ENCODE data around the gene EIF2AK2. TPM values are rescaled to one million over a fixed set of nuclear protein-coding genes. Genes with fewer than 3 reads are reported as not detected.

The EIF2AK2 gene
- total RNA-seq, 1 donor from 2014 or later: 17.5 TPM

GRCh38 chr2:37171624-37171950 is 14.8 kb upstream of the EIF2AK2 start:
- DNase-seq (ENCODE audit: low read depth in 2 of 2): no peak

- DNase-seq (ENCODE audit: low read depth in 2 of 2): peak; percentile 64 to 67
Observed at GRCh38 chr2:37168217-37168981, 11.6 kb upstream of the EIF2AK2 start.

- no peak for DNase-seq (ENCODE audit: low read depth in 2 of 2)
Observed at GRCh38 chr2:37167636-37168180, 10.9 kb upstream of the EIF2AK2 start.

DNA sequence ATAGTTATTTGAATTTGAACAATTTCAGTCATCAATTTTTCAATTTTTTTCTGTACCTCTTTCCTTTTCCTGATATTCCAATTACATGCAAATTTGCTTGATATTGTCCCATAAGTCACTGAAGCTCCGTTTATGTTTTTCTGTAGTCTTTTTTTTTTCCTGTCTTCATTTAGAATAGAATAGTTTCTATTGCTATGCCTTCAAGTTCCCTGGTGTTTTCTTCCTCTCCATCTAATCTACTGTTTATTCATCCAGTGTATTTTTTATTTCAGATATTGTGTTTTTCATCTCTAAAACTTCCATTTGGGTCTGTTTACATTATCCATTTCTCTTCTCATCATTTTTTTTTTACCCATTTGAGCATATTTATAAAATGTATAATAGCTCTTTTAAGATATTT is 8.0 kb upstream of the EIF2AK2 start:
- no peak for DNase-seq (ENCODE audit: low read depth in 2 of 2)

DNA sequence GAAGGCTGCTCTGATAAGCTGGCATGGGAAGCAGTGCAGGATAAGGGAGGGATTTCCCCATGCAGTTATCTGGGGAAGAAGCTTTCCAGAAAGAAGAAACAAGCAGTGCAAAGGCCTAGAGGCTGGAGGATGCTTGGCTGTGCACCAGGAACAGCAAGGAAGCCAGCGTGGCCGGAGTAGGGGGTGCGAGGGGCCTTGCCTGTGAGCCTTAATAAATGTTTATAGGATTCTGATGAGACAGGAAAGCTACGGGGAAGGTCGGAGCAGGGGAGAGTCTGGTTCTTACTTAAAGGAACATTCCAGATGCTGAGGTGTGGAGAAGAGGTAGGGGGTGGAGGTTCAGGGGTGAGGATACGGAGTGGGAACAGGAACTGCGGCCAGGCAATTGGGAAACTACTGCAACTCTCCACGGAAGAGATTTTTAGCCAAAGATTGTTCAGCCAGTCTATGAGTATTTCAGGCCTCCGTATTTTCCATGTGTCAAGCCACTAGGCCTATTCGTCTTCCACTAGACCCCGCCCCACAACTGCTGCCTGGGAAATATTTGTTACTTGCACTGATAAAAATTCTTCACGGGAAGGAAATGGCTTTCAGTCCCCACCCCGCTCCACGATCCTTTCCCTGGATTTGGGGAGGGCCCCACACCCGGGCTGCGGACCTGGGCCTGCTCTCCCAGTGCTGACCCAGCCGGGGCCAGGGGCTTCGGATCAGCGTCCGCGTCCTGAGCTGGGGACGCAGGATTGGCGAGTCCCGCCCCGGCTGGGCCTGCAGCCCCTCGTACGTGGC is 516 bp downstream of the EIF2AK2 start:
- DNase-seq (ENCODE audit: low read depth in 2 of 2): peak; percentile 52 to 68

DNA sequence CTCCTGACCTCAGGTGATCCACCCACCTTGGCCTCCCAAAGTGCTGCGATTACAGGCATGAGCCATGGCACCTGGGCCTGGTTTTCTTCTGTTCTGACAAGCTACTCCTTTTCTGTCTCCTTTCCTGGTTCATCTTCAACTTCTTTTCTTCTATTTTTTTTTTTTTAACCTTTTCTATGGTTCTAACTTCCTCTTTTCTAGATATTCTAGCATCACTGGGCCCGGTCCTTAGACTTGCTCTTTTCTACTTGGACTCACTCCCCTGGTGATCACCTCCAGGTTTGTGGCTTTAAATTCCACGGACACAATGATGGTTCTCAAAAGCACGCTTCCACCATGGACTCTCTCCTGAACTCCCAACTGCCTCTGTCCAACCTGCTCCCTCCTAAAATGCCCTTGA is 2.0 kb downstream of the EIF2AK2 start:
- DNase-seq (ENCODE audit: low read depth in 2 of 2): no peak

GRCh38 chr2:37153224-37153623 is 3.6 kb downstream of the EIF2AK2 start:
- DNase-seq (ENCODE audit: low read depth in 2 of 2): no peak

DNA sequence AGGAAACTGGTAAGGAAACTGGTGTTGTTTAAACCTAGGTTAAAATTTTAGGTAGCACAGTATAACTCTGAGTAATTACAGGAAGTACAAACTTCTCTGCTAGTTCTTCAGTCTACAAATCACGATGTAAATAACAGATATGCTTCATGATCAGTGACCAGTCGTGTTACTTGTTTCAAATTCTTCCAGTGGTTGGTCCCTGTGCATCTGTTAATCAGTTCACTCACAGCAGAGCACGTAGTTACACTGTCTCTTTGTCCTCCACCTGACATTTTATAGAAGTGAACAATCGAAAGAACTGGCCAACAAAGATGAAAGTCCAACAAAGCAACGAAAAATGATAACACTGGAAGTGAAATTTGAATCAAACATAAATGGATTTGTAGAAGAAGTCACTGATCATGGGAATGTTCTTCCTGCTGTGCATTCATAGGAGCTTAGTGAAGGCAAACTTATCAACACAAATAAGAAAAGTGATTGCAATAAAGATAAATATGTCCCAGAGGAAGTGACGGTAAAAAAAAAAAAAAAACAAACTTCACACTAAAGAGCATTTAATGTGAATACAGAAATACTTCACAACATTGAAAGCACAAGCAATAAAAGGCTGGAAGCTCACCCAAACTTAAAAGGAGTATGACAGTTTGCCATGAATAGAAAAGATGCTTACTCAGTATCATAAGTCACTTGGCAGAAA is 7.0 kb downstream of the EIF2AK2 start:
- peak; percentile 40 to 63 for DNase-seq (ENCODE audit: low read depth in 2 of 2)

- no peak for DNase-seq (ENCODE audit: low read depth in 2 of 2)
Observed at GRCh38 chr2:37148325-37148724, 8.5 kb downstream of the EIF2AK2 start.

- DNase-seq (ENCODE audit: low read depth in 2 of 2): no peak
Observed at GRCh38 chr2:37146062-37146461, 10.7 kb downstream of the EIF2AK2 start.

DNA sequence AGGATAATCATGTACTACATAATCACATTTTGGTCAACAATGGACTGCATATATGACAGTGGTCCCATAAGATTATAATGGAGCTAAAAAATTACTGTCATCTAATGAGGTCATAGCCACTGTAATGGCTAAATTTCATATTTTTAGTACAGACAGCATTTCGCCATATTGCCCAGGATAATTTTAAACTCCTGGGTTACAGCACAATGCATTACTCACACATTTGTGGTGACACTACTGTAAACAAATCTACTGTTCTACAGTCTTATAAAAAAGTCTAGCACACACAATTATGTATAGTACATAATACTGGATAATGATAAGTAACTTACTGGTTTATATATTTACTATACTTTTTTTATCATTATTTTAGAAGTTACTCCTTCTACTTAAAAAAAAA is 12.8 kb downstream of the EIF2AK2 start:
- peak in 1 of 2 donors; percentile 32 for DNase-seq (ENCODE audit: low read depth in 2 of 2)

DNA sequence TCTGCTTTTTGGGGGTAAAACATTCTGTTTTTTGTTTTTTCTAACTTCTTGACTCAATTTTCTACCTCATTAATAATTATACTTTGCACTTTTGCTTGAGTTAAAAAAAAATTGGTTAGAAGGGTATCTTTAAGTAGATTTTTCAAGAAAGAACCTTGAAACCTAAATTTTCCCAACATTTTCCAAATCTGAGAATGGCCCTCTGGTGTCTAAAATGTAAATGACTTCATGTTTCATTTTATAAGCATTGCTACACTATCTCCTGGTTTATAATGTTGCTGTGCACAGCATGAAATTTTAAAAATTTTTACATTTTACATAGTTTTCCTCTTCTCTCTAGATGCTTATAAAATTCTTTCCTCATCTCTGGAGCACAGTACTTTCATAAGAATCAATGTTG is 14.2 kb downstream of the EIF2AK2 start:
- DNase-seq (ENCODE audit: low read depth in 2 of 2): no peak

- DNase-seq (ENCODE audit: low read depth in 2 of 2): no peak
Observed at GRCh38 chr2:37132914-37133313, 23.9 kb downstream of the EIF2AK2 start.

DNA sequence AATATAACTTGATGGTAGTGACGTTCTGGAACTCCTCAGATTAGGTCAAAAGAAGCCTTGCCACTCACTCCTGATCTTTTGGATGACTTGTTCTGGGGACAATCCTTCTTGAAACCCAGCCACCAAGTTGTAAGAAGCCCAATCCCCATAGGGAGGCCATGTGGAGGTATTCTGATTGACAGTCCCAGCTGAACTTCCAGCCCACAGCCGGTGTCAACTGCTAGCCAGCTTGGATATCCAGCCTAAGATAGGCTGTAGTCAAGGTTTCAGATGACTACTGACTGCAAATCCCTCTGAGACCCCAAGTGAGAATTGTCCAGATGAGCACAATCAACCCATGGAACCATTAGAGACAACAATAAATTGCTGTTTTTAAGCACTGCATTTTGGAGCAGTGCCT is 31.4 kb downstream of the EIF2AK2 start:
- DNase-seq (ENCODE audit: low read depth in 2 of 2): no peak

GRCh38 chr2:37119157-37119556 is 37.6 kb downstream of the EIF2AK2 start:
- DNase-seq (ENCODE audit: low read depth in 2 of 2): no peak

DNA sequence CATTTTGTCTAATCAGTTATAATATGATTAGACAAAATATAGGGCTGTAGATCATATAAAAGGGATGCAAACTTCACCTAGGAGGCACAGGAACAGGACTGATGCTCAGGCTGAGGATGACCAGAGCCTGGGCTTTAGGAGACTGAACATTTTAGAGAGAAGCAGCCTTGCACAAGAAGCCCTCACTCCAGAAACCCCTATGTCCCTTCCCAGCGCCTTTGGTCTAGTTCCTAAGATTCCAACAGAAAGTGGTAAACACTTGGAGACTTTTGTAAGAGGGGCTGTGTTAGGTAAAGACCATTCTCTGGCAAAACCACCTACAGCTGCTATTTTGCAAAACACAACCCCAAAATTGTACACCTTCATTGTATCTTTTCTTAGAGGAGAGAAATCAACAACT is 39.2 kb downstream of the EIF2AK2 start:
- no peak for DNase-seq (ENCODE audit: low read depth in 2 of 2)

DNA sequence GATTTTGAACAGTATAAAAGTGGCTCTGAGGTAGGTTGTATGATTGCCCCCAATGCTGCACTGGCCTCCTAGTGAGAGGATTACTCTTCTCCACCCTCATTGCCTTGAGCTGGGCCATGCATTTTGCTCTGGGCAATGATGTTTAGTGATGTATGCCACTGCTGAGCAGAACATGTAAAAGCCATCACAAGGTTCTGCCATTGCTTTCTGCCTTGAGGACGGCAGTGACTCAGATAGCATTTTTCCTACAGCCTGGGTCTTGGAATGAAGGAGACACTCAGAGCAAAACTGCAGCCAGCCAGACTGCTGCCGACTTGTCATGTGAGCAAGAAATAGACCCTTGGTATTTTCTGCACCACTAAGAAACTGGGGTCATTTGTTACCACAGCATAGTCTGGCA is 44.8 kb downstream of the EIF2AK2 start:
- DNase-seq (ENCODE audit: low read depth in 2 of 2): no peak

GRCh38 chr2:37110306-37111212 is 46.2 kb downstream of the EIF2AK2 start:
- DNase-seq (ENCODE audit: low read depth in 2 of 2): peak in 1 of 2 donors; percentile 85

DNA sequence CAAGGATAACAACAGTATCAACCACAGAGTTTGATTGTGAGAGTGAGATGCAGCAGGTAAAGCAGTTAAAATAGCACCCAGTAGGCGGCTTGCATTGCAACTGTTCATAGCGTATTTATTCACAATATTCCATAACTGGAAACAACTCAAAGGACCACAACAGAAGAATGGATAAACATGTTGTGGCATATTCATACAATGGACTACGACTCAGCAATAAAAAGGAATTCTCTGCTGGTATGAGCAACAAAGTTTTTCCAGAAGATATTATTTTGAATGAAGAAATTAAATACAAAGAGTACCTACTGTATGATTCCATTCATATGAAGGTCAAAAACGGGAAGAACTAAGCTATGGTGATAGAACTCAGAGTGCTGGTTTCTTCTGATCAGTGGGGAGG is 47.3 kb downstream of the EIF2AK2 start:
- peak in 1 of 2 donors; percentile 16 for DNase-seq (ENCODE audit: low read depth in 2 of 2)

GRCh38 chr2:37105150-37105549 is 51.6 kb downstream of the EIF2AK2 start:
- no peak for DNase-seq (ENCODE audit: low read depth in 2 of 2)

DNA sequence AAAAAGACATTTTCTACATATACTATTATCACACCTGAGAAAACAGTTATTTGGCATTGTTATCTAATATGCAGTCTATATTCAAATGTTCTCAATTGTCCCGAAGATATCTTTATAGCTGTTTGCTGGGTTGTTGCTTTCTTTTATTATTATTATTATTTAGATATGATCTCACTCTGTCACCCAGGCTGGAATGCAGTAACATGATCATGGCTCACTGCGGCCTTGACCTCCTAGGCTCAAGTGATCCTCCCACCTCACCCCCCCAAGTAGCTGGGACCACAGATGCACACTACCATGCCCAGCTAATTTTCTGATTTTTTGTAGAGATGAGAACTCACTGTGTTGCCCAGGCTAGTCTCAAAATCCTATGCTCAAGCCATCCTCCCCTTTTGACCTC is 52.6 kb downstream of the EIF2AK2 start:
- no peak for DNase-seq (ENCODE audit: low read depth in 2 of 2)

All from lung microvascular endothelial cell (primary cell).